Uterus (tissue), 4 donors: ENCODE results near the gene SPTAN1. TPM values are rescaled to one million over a fixed set of nuclear protein-coding genes. Genes with fewer than 3 reads are reported as not detected.

ENCODE experiments used
- DNase-seq, 2 donors: peaks; one replicate each; pipeline ENCODE4 v3.0.0-alpha.2; 2019 to 2020
- H3K27ac ChIP-seq, 2 donors: fragments of 200-600 bp; sonication (generic); 1 replicate in 1 of 2; 2 replicates in 1 of 2; pipeline ENCODE4 v1.5.1; 2016 to 2018
- H3K27me3 ChIP-seq, 2 donors: fragments of 200-600 bp; sonication (generic); one replicate each; pipeline ENCODE4 v1.5.1; 2018 to 2019; ENCODE audit warnings: control low read depth in 1 of 2
- H3K36me3 ChIP-seq, 2 donors: fragments of 200-600 bp; sonication (generic); one replicate each; pipeline ENCODE4 v1.5.1; 2019; ENCODE audit warnings: control low read depth in 1 of 2
- H3K4me1 ChIP-seq, 2 donors: fragments of 200-600 bp; sonication (generic); one replicate each; pipeline ENCODE4 v1.5.1; 2018 to 2019; ENCODE audit warnings: control low read depth in 1 of 2
- H3K4me3 ChIP-seq, 2 donors: fragments of 200-600 bp; sonication (generic); 1 replicate in 1 of 2; 2 replicates in 1 of 2; pipeline ENCODE4 v1.5.1; 2018 to 2019; ENCODE audit warnings: mild to moderate bottlenecking in 1 of 2
- H3K9me3 ChIP-seq, 2 donors: fragments of 200-600 bp; sonication (generic); one replicate each; pipeline ENCODE4 v1.5.1; 2019; ENCODE audit warnings: control low read depth in 1 of 2
- CTCF ChIP-seq, 4 experiments: fragments of 200-600 bp in 2 of 4; fragments of 450-650 bp in 2 of 4; sonication (generic) in 2 of 4; IDR thresholded peaks; one replicate each; pipeline ENCODE4 v1.5.1; 2016 to 2019; ENCODE audit warnings: antibody characterized with exemption in 4 of 4, mild to moderate bottlenecking in 2 of 4, moderate library complexity in 1 of 4
- POLR2A ChIP-seq, 2 donors: fragments of 450-650 bp; IDR thresholded peaks; one replicate each; pipeline ENCODE4 v1.6.1; 2016; ENCODE audit warnings: antibody characterized with exemption in 2 of 2, mild to moderate bottlenecking in 1 of 2, moderate library complexity in 1 of 2
- intact Hi-C: fragments of 100-400 bp; cut with DNase I; formaldehyde crosslinking; loops from one replicate; pipeline ENCODE4 v1.15.1; 2023; ENCODE audit warnings: low total_unique reads
- total RNA-seq, 4 donors: library from RNA; depleted of rRNA in 3 of 4; stranded (reverse); fragments of >200 nt in 3 of 4; gene quantifications; one replicate each; pipeline versions ENCODE4 v1.1.0 to v1.2.4, GENCODE V29; 2014 to 2023
- donor health status: DM: yes; HTN: yes; CAD: no.

Gene SPTAN1
- total RNA-seq, 4 donors from 2014 or later = 244 to 521 (median 335) TPM

GRCh38 chr9:128627906-128628305 is 75.5 kb downstream of the SPTAN1 start:
- TF ChIP-seq POLR2A (IDR thresholded peaks at IDR 0.05) (no peak), CTCF (IDR thresholded peaks at IDR 0.05) (no peak)
- H3K9me3 ChIP-seq = no peaks in the 10 kb centered on the region
- no peaks in the 10 kb centered on the region for H3K36me3 ChIP-seq
- no peaks in the 10 kb centered on the region for H3K4me1 ChIP-seq
- peak overlapping the region in 1 of 2 donors; percentile 45 for H3K27ac ChIP-seq
- DNase-seq = no peak
- no peak overlapping the region for H3K4me3 ChIP-seq
- intact Hi-C loops = no loop called here
- no peaks in the 10 kb centered on the region for H3K27me3 ChIP-seq

- no peaks in the 10 kb centered on the region for H3K27me3 ChIP-seq
- no peak overlapping the region for H3K4me3 ChIP-seq
- H3K4me1 ChIP-seq = no peaks in the 10 kb centered on the region
- no peak for TF ChIP-seq POLR2A (IDR thresholded peaks at IDR 0.05)
- no peak for TF ChIP-seq CTCF (IDR thresholded peaks at IDR 0.05)
- no peaks in the 10 kb centered on the region for H3K36me3 ChIP-seq
- peak; percentile 46 to 82 for DNase-seq
- peak overlapping the region in 1 of 2 donors; percentile 44 for H3K27ac ChIP-seq
- no peaks in the 10 kb centered on the region for H3K9me3 ChIP-seq
- intact Hi-C loops = no loop called here
Observed at GRCh38 chr9:128628471-128629048, 76.2 kb downstream of the SPTAN1 start.

GRCh38 chr9:128629136-128629535 is 76.7 kb downstream of the SPTAN1 start:
- no peak overlapping the region for H3K27ac ChIP-seq
- no peaks in the 10 kb centered on the region for H3K9me3 ChIP-seq
- no peak for DNase-seq
- no peak overlapping the region for H3K4me3 ChIP-seq
- H3K36me3 ChIP-seq = no peaks in the 10 kb centered on the region
- intact Hi-C loops = no loop called here
- TF ChIP-seq CTCF (IDR thresholded peaks at IDR 0.05) (no peak), POLR2A (IDR thresholded peaks at IDR 0.05) (no peak)
- no peaks in the 10 kb centered on the region for H3K27me3 ChIP-seq
- H3K4me1 ChIP-seq = no peaks in the 10 kb centered on the region

GRCh38 chr9:128629852-128630545 is 77.6 kb downstream of the SPTAN1 start:
- no peak overlapping the region for H3K27ac ChIP-seq
- peaks cover 2 to 7% of the 10 kb centered on the region in 2 donors for H3K4me1 ChIP-seq
- TF ChIP-seq CTCF (IDR thresholded peaks at IDR 0.05) (no peak), POLR2A (IDR thresholded peaks at IDR 0.05) (no peak)
- no peak overlapping the region for H3K4me3 ChIP-seq
- no peak for DNase-seq
- intact Hi-C loops = no loop called here
- H3K36me3 ChIP-seq = no peaks in the 10 kb centered on the region
- no peaks in the 10 kb centered on the region for H3K9me3 ChIP-seq
- no peaks in the 10 kb centered on the region for H3K27me3 ChIP-seq

- no peak for DNase-seq
- Histone ChIP-seq H3K27me3 (no peaks in the 10 kb centered on the region), H3K4me3 (no peak overlapping the region), H3K4me1 (peaks cover 4 to 18% of the 10 kb centered on the region in 2 donors), H3K27ac (no peak overlapping the region), H3K36me3 (no peaks in the 10 kb centered on the region), H3K9me3 (no peaks in the 10 kb centered on the region)
- TF ChIP-seq CTCF (IDR thresholded peaks at IDR 0.05) = no peak
- TF ChIP-seq POLR2A (IDR thresholded peaks at IDR 0.05) = no peak
- intact Hi-C loops = no loop called here
Observed at GRCh38 chr9:128631636-128632035, 79.2 kb downstream of the SPTAN1 start.
